Stimulated activated effector memory CD8-positive, alpha-beta T cell treated with anti-CD3 and anti-CD28 coated beads, Interleukin-12 subunit alpha, Interleukin-12 subunit beta, amount 100 ng/mL, for 72 hours (primary cell): ENCODE data around the gene TNNT2.

Experiments used
- ATAC-seq: fragments of 150-1000 bp; cut with Tn5 transposase; 2 replicates; pipeline ENCODE4 v1.10.0; 2021
- DNase-seq, 2 donors: peaks; one replicate each; pipeline ENCODE4 v3.0.0; 2021 to 2022; ENCODE audit warnings: low spot score in 2 of 2
- H3K27ac Mint-ChIP-seq: one replicate; pipeline ENCODE4 v1.8.0; 2022; ENCODE audit warnings: mild to moderate bottlenecking, mixed read lengths
- H3K36me3 Mint-ChIP-seq: one replicate; pipeline ENCODE4 v1.8.0; 2022; ENCODE audit warnings: mild to moderate bottlenecking, mixed read lengths
- H3K4me1 Mint-ChIP-seq: one replicate; pipeline ENCODE4 v1.8.0; 2022; ENCODE audit warnings: mixed read lengths
- H3K4me3 Mint-ChIP-seq: one replicate; pipeline ENCODE4 v1.8.0; 2022; ENCODE audit warnings: mild to moderate bottlenecking, mixed read lengths
- H3K9me3 Mint-ChIP-seq: one replicate; pipeline ENCODE4 v1.8.0; 2022; ENCODE audit warnings: mixed read lengths

Gene TNNT2

DNA sequence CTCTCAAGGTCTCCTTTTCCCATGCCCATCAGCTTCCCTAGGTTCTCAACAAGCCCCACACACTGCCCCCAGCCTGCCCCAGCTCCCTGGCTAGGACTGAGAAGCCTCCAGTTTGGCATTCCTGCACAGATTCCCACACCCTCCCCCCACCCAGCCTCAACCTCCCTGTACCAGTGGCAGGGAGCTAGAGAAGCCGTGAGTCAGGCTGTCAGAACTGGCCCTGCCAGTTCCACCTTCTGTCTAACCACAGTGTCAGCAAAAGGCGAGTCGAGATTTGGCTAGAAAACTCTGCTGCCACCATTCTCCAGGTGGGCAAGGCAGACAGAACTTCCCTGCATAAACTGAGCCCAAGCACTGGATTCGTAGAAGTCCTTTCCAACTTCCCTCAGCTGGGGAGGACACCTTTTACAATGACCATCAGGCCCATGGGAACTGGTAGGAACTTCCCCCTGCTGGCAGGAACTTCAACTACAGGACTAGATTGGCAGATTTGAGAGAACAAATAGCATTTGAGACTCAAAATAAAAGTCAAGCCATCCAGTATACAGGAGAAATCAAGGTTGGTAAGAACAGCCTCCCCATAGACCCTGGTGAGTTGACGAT, 31.0 kb downstream of the TNNT2 start:
- DNase-seq (no peak), ATAC-seq (no peak)
- no peaks in the 10 kb centered on the region for H3K36me3 Mint-ChIP-seq
- H3K4me1 Mint-ChIP-seq = no peaks in the 10 kb centered on the region
- H3K9me3 Mint-ChIP-seq = no peaks in the 10 kb centered on the region
- H3K4me3 Mint-ChIP-seq = no peak overlapping the region
- no peak overlapping the region for H3K27ac Mint-ChIP-seq

DNA sequence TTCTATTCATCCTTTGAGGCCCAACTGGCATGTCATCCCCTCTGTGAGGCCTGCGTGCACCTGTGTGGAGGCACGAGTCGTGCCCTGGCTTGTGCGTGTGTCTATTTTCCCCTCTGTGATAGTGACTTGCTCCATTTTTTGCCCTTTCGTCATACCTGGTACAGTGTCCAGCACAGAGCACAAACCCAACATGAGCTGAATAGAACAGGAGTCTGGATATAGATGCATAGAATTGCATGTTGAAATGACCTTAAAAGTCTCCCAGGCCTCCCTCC, 32.5 kb downstream of the TNNT2 start:
- H3K27ac Mint-ChIP-seq = no peak overlapping the region
- no peak overlapping the region for H3K4me3 Mint-ChIP-seq
- H3K4me1 Mint-ChIP-seq = no peaks in the 10 kb centered on the region
- H3K36me3 Mint-ChIP-seq = no peaks in the 10 kb centered on the region
- ATAC-seq (no peak), DNase-seq (no peak)
- H3K9me3 Mint-ChIP-seq = no peaks in the 10 kb centered on the region

GRCh38 chr1:201344206-201345080, 33.0 kb downstream of the TNNT2 start:
- ATAC-seq = no peak
- no peak overlapping the region for H3K4me3 Mint-ChIP-seq

DNA sequence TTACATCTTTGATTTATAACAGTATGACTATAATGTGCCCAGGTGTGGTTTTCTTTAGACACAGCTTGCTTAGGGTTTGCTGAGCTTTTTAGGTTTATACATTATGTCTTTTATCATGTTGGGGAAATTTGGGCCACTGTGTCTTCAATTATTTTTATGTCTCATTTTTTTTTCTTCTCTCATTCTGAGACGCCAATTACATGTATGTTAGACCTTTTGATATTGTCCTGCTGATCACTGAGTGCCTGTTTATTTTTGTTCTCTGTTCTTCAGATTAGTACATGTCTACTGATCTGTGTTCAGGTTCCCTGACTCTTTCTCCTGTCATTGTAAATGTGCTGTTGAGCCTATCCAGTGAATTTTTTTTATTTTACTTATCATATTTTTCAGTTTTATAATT, 36.1 kb downstream of the TNNT2 start:
- ATAC-seq = no peak
- Mint-ChIP-seq H3K36me3 (no peaks in the 10 kb centered on the region), H3K9me3 (no peaks in the 10 kb centered on the region), H3K4me3 (no peak overlapping the region), H3K27ac (no peak overlapping the region), H3K4me1 (no peaks in the 10 kb centered on the region)
- DNase-seq = no peak

More at GRCh38 chr1:201344206-201345080, 33.0 kb downstream of the TNNT2 start:
- Mint-ChIP-seq H3K36me3 (no peaks in the 10 kb centered on the region), H3K4me1 (no peaks in the 10 kb centered on the region), H3K9me3 (no peaks in the 10 kb centered on the region), H3K27ac (no peak overlapping the region)
- no peak for DNase-seq

GRCh38 chr1:201336711-201337450, 40.6 kb downstream of the TNNT2 start:
- Mint-ChIP-seq H3K4me1 (no peaks in the 10 kb centered on the region), H3K9me3 (no peaks in the 10 kb centered on the region), H3K36me3 (no peaks in the 10 kb centered on the region), H3K4me3 (no peak overlapping the region), H3K27ac (no peak overlapping the region)
- DNase-seq = no peak
- no peak for ATAC-seq

- DNase-seq (no peak), ATAC-seq (no peak)
- Mint-ChIP-seq H3K36me3 (no peaks in the 10 kb centered on the region), H3K4me1 (no peaks in the 10 kb centered on the region), H3K9me3 (no peaks in the 10 kb centered on the region), H3K27ac (no peak overlapping the region), H3K4me3 (no peak overlapping the region)
Measured at GRCh38 chr1:201335901-201336300, 41.6 kb downstream of the TNNT2 start.

GRCh38 chr1:201335174-201335870, 42.2 kb downstream of the TNNT2 start:
- Mint-ChIP-seq H3K4me1 (no peaks in the 10 kb centered on the region), H3K27ac (no peak overlapping the region), H3K36me3 (no peaks in the 10 kb centered on the region), H3K4me3 (no peak overlapping the region), H3K9me3 (no peaks in the 10 kb centered on the region)
- DNase-seq = no peak
- ATAC-seq = no peak

- Mint-ChIP-seq H3K27ac (no peak overlapping the region), H3K4me1 (no peaks in the 10 kb centered on the region), H3K4me3 (no peak overlapping the region), H3K36me3 (no peaks in the 10 kb centered on the region), H3K9me3 (no peaks in the 10 kb centered on the region)
- DNase-seq (no peak), ATAC-seq (no peak)
Measured at GRCh38 chr1:201334325-201335173, 42.9 kb downstream of the TNNT2 start.

DNA sequence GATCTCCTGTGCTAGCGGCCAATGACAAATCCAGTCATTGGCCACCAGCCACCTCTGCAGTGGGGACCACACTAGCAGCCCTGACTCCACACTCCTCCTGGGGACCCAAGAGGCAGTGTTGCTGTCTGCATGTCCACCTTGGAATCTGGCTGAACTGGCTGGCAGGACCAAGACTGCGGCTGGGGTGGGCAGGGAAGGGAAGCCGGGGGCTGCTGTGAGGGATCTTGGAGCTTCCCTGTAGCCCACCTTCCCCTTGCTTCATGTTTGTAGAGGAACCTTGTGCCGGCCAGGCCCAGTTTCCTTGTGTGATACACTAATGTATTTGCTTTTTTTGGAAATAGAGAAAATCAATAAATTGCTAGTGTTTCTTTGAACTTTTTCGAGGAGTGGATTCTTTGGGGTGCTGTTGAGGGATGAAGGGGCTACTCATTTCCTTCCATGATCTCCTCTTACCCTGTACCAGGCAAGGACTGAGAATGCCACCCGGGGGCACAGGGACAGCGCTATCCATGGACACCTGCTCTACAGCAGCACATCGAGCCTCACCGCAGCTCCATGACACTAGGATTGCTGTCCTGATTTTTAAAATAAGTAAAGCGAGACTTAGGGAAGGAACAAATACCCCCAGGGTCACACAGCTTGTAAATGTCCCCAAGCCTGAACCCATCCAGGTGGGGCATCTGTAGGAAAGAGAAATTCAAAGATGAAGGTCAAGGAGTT, 44.7 kb downstream of the TNNT2 start:
- ATAC-seq (no peak), DNase-seq (no peak)
- Mint-ChIP-seq H3K9me3 (no peaks in the 10 kb centered on the region), H3K36me3 (no peaks in the 10 kb centered on the region), H3K27ac (no peak overlapping the region), H3K4me1 (no peaks in the 10 kb centered on the region), H3K4me3 (no peak overlapping the region)

DNA sequence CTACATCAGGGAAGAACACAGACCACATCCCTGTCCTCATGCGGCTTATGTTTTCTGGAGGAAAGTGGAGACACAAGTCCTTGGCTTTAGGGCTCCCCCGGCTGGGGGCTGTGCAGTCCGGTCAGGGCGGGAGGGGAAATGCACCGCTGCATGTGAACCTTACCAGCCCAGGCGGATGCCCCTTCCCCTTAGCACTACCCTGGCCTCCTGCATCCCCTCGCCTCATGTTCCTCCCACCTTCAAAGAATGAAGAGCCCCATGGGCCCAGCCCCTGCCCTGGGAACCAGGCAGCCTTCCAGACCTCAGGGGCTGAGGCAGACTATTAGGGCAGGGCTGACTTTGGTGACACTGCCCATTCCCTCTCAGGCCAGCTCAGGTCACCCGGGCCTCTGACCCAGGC, 45.5 kb downstream of the TNNT2 start:
- no peaks in the 10 kb centered on the region for H3K9me3 Mint-ChIP-seq
- no peak for DNase-seq
- no peak for ATAC-seq
- no peaks in the 10 kb centered on the region for H3K4me1 Mint-ChIP-seq
- H3K36me3 Mint-ChIP-seq = no peaks in the 10 kb centered on the region
- no peak overlapping the region for H3K4me3 Mint-ChIP-seq
- no peak overlapping the region for H3K27ac Mint-ChIP-seq

GRCh38 chr1:201331166-201331565, 46.3 kb downstream of the TNNT2 start:
- no peaks in the 10 kb centered on the region for H3K36me3 Mint-ChIP-seq
- ATAC-seq (no peak), DNase-seq (no peak)
- H3K27ac Mint-ChIP-seq = no peak overlapping the region
- no peaks in the 10 kb centered on the region for H3K4me1 Mint-ChIP-seq
- no peak overlapping the region for H3K4me3 Mint-ChIP-seq
- no peaks in the 10 kb centered on the region for H3K9me3 Mint-ChIP-seq

DNA sequence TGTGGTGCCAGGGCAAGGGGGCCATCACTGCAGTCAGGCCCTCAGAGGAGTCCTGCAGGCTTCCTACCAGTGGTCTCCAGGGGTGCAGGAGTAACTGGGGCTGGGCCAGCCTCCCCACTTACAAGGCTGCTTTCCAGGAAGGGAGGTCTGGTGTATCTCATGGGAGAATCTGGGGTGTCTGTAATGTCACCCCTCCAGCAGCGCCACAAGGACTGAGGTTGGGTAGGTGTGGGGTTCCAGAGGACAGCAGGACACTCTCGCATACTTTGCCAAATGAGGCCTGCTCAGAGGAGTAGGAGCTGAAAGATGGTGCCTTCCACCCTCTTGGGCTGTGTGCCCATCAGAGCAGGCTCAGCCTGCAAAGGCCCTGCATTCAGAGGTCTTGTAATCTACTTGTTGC, 46.9 kb downstream of the TNNT2 start:
- no peak overlapping the region for H3K27ac Mint-ChIP-seq
- H3K4me3 Mint-ChIP-seq = no peak overlapping the region
- DNase-seq (no peak), ATAC-seq (no peak)
- H3K4me1 Mint-ChIP-seq = no peaks in the 10 kb centered on the region
- no peaks in the 10 kb centered on the region for H3K36me3 Mint-ChIP-seq
- H3K9me3 Mint-ChIP-seq = no peaks in the 10 kb centered on the region

GRCh38 chr1:201329801-201330200, 47.7 kb downstream of the TNNT2 start:
- H3K9me3 Mint-ChIP-seq = no peaks in the 10 kb centered on the region
- DNase-seq (no peak), ATAC-seq (no peak)
- H3K4me3 Mint-ChIP-seq = no peak overlapping the region
- H3K4me1 Mint-ChIP-seq = no peaks in the 10 kb centered on the region
- H3K27ac Mint-ChIP-seq = no peak overlapping the region
- no peaks in the 10 kb centered on the region for H3K36me3 Mint-ChIP-seq

DNA sequence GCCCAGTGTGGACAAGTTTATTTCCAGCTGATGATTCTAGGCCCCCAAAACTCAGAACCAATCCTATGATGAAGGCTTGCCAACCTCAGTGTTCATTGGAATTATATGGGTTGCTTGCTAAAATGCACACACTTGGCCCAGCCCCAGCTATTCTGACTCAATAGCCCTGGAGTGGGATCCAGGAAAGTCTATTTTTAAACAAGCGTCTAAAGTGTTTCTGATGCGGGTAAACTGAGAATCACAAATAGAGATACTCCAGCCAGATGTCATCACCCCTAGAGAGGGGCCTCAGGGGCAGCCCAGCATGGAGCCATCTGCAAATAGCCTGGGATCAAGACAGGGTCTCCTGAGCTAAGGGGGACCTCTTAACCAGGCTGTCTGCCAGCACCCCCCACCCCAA, 48.2 kb downstream of the TNNT2 start:
- Mint-ChIP-seq H3K36me3 (no peaks in the 10 kb centered on the region), H3K9me3 (no peaks in the 10 kb centered on the region), H3K4me3 (no peak overlapping the region), H3K27ac (no peak overlapping the region), H3K4me1 (no peaks in the 10 kb centered on the region)
- no peak for DNase-seq
- no peak for ATAC-seq
